Natural killer cell treated with Interleukin-12 subunit alpha and Interleukin-12 subunit beta and Interleukin-15 and Interleukin-18, amount 100 ng/mL, for 72 hours (primary cell): ENCODE data around the gene GABBR2. TPM values are rescaled to one million over a fixed set of nuclear protein-coding genes. Genes with fewer than 3 reads are reported as not detected.

Experiments used
- ATAC-seq, 2 donors: fragments of 150-1000 bp; cut with Tn5 transposase in 1 of 2; sonication (Bioruptor Pico), chemical (Tn5 transposase) in 1 of 2; 2 replicates each; pipeline ENCODE4 v1.10.0; 2021
- DNase-seq: peaks from one replicate; pipeline ENCODE4 v3.0.0; 2022; ENCODE audit warnings: low spot score
- H3K27ac Mint-ChIP-seq, 2 donors: 1 replicate in 1 of 2; 2 replicates in 1 of 2; pipeline ENCODE4 v1.8.0; 2022; ENCODE audit warnings: mixed read lengths in 2 of 2, mild to moderate bottlenecking in 1 of 2, moderate library complexity in 1 of 2
- H3K27me3 Mint-ChIP-seq, 2 donors: 1 replicate in 1 of 2; 2 replicates in 1 of 2; pipeline ENCODE4 v1.8.0; 2022; ENCODE audit warnings: mixed read lengths in 2 of 2
- H3K36me3 Mint-ChIP-seq: one replicate; pipeline ENCODE4 v1.8.0; 2022; ENCODE audit warnings: mixed read lengths
- H3K4me1 Mint-ChIP-seq, 2 donors: 1 replicate in 1 of 2; 2 replicates in 1 of 2; pipeline ENCODE4 v1.8.0; 2022; ENCODE audit warnings: low read depth in 2 of 2, mixed read lengths in 2 of 2, mild to moderate bottlenecking in 1 of 2
- H3K4me3 Mint-ChIP-seq: one replicate; pipeline ENCODE4 v1.8.0; 2022; ENCODE audit warnings: mixed read lengths
- H3K9me3 Mint-ChIP-seq: 2 replicates; pipeline ENCODE4 v1.8.0; 2022; ENCODE audit warnings: mixed read lengths
- total RNA-seq, 2 donors: library from RNA; stranded (reverse); gene quantifications; one replicate each; pipeline ENCODE4 v1.2.3, GENCODE V29; 2022

GABBR2 gene
- total RNA-seq, 2 donors from 2014 or later, result not detected

DNA sequence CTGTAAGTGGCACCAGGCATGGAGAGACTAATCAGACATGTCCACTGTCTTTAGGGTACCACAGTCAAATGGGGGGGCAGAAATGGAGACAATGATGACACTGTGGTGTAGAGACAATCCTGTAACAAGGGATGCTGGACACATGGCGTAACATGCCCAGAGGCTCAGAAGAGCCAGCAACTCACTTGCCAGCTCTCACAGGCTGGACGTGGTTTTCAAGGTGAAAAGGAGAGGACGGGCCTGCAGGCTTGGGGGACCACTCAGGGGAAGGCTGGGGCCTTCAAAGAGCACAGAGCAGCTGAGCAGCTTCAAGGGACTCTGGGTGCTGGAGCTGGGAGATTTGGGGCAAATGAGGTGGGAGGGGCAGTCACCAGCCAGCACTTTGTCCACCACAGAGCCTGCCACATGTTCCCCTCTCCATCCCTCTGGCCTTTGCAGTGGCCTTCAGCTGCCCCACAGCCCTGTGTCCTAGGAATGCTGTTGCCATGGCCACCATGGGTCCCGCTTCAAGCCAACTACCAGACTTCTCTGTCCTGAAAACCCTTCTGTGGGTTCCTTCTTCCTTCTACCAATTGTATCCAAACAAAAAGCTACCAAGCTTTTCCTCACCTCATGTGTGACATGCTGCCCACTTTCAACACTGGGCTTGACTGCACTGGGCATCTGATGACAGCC is 140.4 kb downstream of the GABBR2 start:
- ATAC-seq, result no peak
- H3K27ac Mint-ChIP-seq, result no peak overlapping the region
- no peaks in the 10 kb centered on the region for H3K9me3 Mint-ChIP-seq
- H3K4me1 Mint-ChIP-seq, result no peaks in the 10 kb centered on the region
- H3K4me3 Mint-ChIP-seq, result no peak overlapping the region
- peaks cover 0 to 10% of the 10 kb centered on the region in 2 donors for H3K27me3 Mint-ChIP-seq
- no peaks in the 10 kb centered on the region for H3K36me3 Mint-ChIP-seq
- no peak for DNase-seq

GRCh38 chr9:98567540-98568233 is 141.0 kb downstream of the GABBR2 start:
- H3K27me3 Mint-ChIP-seq, result peaks cover 0 to 9% of the 10 kb centered on the region in 2 donors

DNA sequence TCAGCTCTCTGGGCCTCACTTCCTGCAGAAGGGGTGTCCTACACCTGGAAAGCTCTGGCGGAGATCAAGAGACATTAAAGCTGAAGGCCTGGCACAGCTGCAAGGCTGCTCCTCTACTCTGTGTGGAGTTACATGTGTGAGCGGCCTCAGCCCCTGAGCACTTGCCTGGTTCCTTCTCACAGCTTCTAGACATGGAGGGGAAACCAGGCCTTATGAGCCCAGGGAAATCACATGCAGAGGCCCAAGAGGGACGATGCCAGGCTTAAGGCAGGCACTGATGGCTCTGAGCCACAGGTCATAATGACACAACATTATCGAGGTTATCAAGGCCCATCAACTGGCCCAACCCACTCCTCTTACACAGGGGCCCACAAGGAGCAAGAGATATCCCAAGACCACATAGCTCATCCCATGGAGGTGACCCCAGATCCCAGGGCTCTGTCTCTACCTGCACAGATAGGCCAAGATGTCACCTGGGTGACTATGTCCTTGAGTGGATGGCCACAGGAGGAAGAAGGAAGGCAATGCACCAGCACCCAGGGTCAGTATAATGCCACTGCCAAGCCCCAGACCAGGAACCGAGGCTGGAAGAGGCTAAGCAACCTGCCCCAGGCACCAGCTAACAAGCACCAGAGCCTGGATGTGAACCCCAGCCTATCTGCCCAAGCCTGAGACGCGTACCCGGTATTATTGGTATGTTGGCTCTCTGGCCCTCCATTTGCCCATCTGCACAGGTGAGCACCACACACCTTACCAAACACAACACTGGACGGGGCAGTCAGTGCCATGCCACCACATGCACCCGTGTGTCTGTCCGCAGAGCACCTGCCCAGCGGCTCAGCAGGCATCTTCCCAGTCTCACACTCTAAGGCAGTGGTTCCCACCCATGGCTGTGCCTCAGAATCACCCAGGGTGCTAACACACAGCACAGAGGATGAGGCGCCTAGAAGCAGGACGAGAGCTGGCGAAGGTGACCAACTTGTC is 143.3 kb downstream of the GABBR2 start:
- no peak for ATAC-seq
- H3K4me1 Mint-ChIP-seq, result no peaks in the 10 kb centered on the region
- DNase-seq, result no peak
- no peak overlapping the region for H3K27ac Mint-ChIP-seq
- no peak overlapping the region for H3K4me3 Mint-ChIP-seq
- no peaks in the 10 kb centered on the region for H3K9me3 Mint-ChIP-seq
- H3K27me3 Mint-ChIP-seq, result peaks cover 7 to 8% of the 10 kb centered on the region in 2 donors
- H3K36me3 Mint-ChIP-seq, result no peaks in the 10 kb centered on the region

More at GRCh38 chr9:98567540-98568233, 141.0 kb downstream of the GABBR2 start:
- Mint-ChIP-seq H3K27ac (no peak overlapping the region), H3K4me3 (no peak overlapping the region), H3K4me1 (no peaks in the 10 kb centered on the region), H3K9me3 (no peaks in the 10 kb centered on the region), H3K36me3 (no peaks in the 10 kb centered on the region)
- DNase-seq, result no peak
- ATAC-seq, result no peak

- peaks cover 7 to 10% of the 10 kb centered on the region in 2 donors for H3K27me3 Mint-ChIP-seq
- no peak overlapping the region for H3K27ac Mint-ChIP-seq
- DNase-seq (no peak), ATAC-seq (no peak)
- H3K4me3 Mint-ChIP-seq, result no peak overlapping the region
- H3K36me3 Mint-ChIP-seq, result no peaks in the 10 kb centered on the region
- H3K4me1 Mint-ChIP-seq, result no peaks in the 10 kb centered on the region
- no peaks in the 10 kb centered on the region for H3K9me3 Mint-ChIP-seq
These were observed 144.0 kb downstream of the GABBR2 start for GRCh38 chr9:98564714-98565113.

DNA sequence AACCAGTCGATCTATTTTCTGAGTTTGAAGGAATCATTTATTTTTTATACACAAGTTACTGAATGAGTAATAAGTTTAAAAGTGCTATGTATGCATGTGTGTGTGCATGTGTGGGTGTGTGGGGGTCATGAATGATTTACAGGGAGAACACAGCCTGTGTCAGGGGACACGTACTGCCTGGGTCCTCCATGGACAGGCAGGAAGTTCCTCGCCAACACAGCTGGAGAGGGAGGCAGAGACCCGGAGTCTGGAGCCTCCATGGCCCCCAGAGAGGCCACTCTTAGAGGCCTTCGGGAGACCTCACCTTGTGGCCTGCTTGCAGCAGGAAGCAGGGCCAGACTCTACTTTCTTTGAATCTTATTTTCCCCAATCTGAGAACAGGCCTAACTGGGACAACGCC is 144.7 kb downstream of the GABBR2 start:
- Mint-ChIP-seq H3K27ac (no peak overlapping the region), H3K36me3 (no peaks in the 10 kb centered on the region), H3K4me1 (no peaks in the 10 kb centered on the region), H3K9me3 (no peaks in the 10 kb centered on the region), H3K4me3 (no peak overlapping the region), H3K27me3 (peaks cover 7 to 10% of the 10 kb centered on the region in 2 donors)
- DNase-seq, result no peak
- no peak for ATAC-seq

GRCh38 chr9:98563212-98563907 is 145.4 kb downstream of the GABBR2 start:
- Mint-ChIP-seq H3K36me3 (no peaks in the 10 kb centered on the region), H3K27me3 (peaks cover 6 to 7% of the 10 kb centered on the region in 2 donors), H3K9me3 (no peaks in the 10 kb centered on the region), H3K27ac (no peak overlapping the region), H3K4me3 (no peak overlapping the region), H3K4me1 (no peaks in the 10 kb centered on the region)
- DNase-seq (no peak), ATAC-seq (no peak)

DNA sequence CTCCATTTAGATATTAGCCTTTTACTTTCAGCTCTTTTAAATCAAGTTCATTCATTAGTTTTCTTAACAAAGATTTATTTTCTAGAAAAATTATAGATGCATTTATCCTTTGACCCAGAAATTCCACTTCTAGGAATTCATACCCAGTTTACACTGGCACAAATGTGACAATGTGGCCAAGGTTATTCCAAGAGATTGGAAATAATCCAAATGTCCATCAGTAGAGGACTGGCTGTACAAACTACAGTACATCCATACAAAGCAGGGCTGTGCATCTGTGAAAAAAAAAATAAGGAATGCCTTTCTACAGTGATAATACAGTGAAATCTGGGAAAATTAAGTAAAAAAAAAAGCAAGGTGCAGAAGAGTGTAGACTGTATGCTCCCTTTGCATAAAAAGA is 149.2 kb downstream of the GABBR2 start:
- Mint-ChIP-seq H3K27ac (no peak overlapping the region), H3K9me3 (no peaks in the 10 kb centered on the region), H3K4me1 (no peaks in the 10 kb centered on the region), H3K36me3 (no peaks in the 10 kb centered on the region), H3K4me3 (no peak overlapping the region), H3K27me3 (peaks cover 7 to 14% of the 10 kb centered on the region in 2 donors)
- DNase-seq (no peak), ATAC-seq (no peak)

DNA sequence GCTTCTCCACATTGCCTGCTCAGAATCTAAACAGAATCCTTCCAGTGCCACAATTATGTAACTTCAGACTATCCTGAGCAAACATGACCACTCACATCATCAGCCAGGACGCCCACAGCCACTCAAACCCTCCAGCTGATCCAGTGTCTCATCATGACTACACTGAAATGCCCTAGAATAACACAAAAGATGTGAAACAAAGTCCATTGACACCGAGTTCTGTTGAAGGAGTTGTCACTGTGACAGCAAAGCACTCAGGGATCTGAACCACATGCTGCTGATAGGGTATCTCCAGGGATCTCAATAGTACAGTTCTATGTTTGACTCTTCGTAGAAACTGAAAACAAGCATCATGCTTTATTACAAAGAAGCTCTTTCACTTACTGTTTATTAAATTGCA is 150.2 kb downstream of the GABBR2 start:
- Mint-ChIP-seq H3K4me3 (no peak overlapping the region), H3K9me3 (no peaks in the 10 kb centered on the region), H3K36me3 (no peaks in the 10 kb centered on the region), H3K4me1 (no peaks in the 10 kb centered on the region), H3K27ac (no peak overlapping the region), H3K27me3 (peaks cover 7 to 14% of the 10 kb centered on the region in 2 donors)
- ATAC-seq (no peak), DNase-seq (no peak)

GRCh38 chr9:98556511-98556910 is 152.2 kb downstream of the GABBR2 start:
- no peaks in the 10 kb centered on the region for H3K36me3 Mint-ChIP-seq
- no peaks in the 10 kb centered on the region for H3K9me3 Mint-ChIP-seq
- no peak overlapping the region for H3K4me3 Mint-ChIP-seq
- peaks cover 13 to 14% of the 10 kb centered on the region in 2 donors for H3K27me3 Mint-ChIP-seq
- H3K27ac Mint-ChIP-seq, result no peak overlapping the region
- H3K4me1 Mint-ChIP-seq, result no peaks in the 10 kb centered on the region
- ATAC-seq, result no peak
- DNase-seq, result no peak

DNA sequence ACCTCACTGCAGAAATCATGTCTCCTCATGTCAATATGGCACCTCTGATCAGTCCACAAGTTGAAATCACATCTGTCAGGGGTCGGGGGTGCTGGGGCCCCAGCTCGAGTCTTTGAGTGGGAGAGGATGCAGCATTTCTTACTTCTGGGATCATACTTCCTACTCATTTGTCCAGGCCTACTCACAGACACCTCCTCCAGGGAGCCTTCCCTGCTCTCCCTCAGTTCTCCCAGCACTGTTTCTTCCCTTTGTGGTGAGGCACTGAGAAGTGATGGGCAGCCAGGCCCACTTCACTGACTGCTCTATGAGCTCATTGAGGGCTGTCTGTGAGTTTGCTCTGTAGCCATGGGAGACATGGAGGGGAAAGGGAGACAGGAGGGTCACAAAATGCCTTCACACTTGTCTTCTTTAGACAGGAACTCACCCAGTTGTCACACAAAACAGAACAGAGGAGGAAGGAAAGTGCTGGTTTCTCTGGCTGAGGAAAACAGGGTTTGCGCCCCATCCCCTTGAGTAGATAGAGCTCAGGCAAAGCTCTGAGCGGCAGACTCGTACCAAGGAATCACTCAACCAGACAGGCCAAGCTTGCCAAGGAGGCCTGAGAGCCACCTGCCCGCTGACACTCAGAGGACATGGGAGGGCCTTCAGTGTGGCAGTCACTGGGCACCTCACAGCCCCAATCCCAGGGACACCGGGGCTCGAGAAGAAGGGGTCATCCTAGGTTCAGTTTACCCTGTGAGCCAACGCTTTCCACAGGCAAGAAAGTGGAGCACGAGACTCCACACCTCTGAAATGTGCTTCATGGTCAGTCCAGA is 152.9 kb downstream of the GABBR2 start:
- Mint-ChIP-seq H3K27me3 (peaks cover 7 to 11% of the 10 kb centered on the region in 2 donors), H3K27ac (no peak overlapping the region), H3K4me3 (no peak overlapping the region), H3K4me1 (no peaks in the 10 kb centered on the region), H3K36me3 (no peaks in the 10 kb centered on the region), H3K9me3 (no peaks in the 10 kb centered on the region)
- ATAC-seq, result peak in 1 of 2 donors; percentile 26
- DNase-seq, result no peak

DNA sequence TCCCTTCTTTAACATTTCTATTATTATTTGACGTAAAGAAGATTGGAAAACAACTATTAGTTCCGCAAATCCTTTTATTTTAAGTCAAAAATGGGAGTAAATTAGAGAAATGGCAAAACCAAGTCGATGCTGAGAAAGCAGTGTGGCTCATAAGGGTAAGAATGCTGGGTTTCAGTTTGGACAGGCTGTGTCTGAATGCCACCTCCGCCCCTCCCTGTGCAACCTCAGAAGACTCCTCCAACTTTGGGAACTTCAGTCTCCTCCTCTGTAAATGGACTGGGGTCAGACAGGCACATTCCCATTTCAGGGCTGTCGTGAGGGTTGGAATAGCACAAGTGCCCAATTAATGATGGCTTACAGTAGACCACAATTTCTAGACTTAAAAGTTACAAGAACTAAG is 154.0 kb downstream of the GABBR2 start:
- Mint-ChIP-seq H3K36me3 (no peaks in the 10 kb centered on the region), H3K9me3 (no peaks in the 10 kb centered on the region), H3K27ac (no peak overlapping the region), H3K4me1 (no peaks in the 10 kb centered on the region), H3K27me3 (peaks cover 7 to 9% of the 10 kb centered on the region in 2 donors), H3K4me3 (no peak overlapping the region)
- ATAC-seq (no peak), DNase-seq (no peak)

DNA sequence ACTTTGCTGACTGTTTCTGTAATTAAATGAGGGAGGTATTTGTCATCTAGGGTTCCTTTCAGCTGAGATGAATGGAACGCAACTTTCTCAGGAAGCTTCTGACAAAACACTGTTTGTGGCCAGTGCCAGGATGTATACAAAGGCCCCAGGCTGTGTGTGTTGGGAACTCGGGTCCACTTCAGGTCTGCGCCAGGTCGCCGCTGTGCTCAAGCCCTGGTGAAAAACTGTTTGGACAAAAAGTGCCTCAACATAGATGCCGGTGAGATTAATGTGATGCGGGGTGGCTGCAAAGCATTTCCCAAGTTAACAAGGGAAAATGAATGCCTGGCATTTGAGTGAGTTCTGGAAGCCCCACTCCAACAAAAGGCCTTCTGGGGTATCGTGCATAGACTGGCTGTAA is 156.4 kb downstream of the GABBR2 start:
- DNase-seq (no peak), ATAC-seq (no peak)
- Mint-ChIP-seq H3K27ac (no peak overlapping the region), H3K36me3 (no peaks in the 10 kb centered on the region), H3K27me3 (peaks cover 14 to 22% of the 10 kb centered on the region in 2 donors), H3K9me3 (no peaks in the 10 kb centered on the region), H3K4me1 (no peaks in the 10 kb centered on the region), H3K4me3 (no peak overlapping the region)
